GM23338 (cell line): Measurements from ENCODE around the gene KCNK1. TPM values are rescaled to one million over a fixed set of nuclear protein-coding genes. Genes with fewer than 3 reads are reported as not detected.

ENCODE experiments used
- ATAC-seq: fragments of 200-7000 bp; cut with Tn5 transposase; 3 replicates; pipeline ENCODE4 v1.9.1; 2020
- DNase-seq: peaks from one replicate; pipeline ENCODE4 v3.0.0-alpha.2; 2015; ENCODE audit warnings: low spot score
- H2AFZ ChIP-seq: fragments of 200-600 bp; sonication (generic); 2 replicates; pipeline ENCODE4 v1.8.0; 2016; ENCODE audit warnings: antibody characterized with exemption, mild to moderate bottlenecking, moderate library complexity
- H3F3A ChIP-seq: fragments of 200-600 bp; sonication (generic); replicated peaks from 2 replicates; pipeline ENCODE4 v1.8.0; 2017; ENCODE audit warnings: antibody characterized with exemption, mixed run types, low read depth
- H3K27ac ChIP-seq: fragments of 200-600 bp; sonication (generic); 2 replicates; pipeline ENCODE4 v1.6.1; 2016; ENCODE audit warnings: low read depth
- H3K27me3 ChIP-seq: fragments of 200-600 bp; sonication (generic); 2 replicates; pipeline ENCODE4 v1.8.0; 2016; ENCODE audit warnings: mild to moderate bottlenecking, mixed run types, moderate library complexity; ENCODE audit not compliant: insufficient read depth
- H3K36me3 ChIP-seq: fragments of 200-600 bp; sonication (generic); 2 replicates; pipeline ENCODE4 v1.8.0; 2016; ENCODE audit warnings: mild to moderate bottlenecking; ENCODE audit not compliant: insufficient read depth
- H3K4me1 ChIP-seq: fragments of 200-600 bp; sonication (generic); 2 replicates; pipeline ENCODE4 v1.8.0; 2016; ENCODE audit warnings: mild to moderate bottlenecking, moderate library complexity; ENCODE audit not compliant: insufficient read depth
- H3K4me2 ChIP-seq: fragments of 200-600 bp; sonication (generic); 2 replicates; pipeline ENCODE4 v1.7.1; 2017; ENCODE audit warnings: mixed run types
- H3K4me3 ChIP-seq: fragments of 200-600 bp; sonication (generic); 2 replicates; pipeline ENCODE4 v1.6.1; 2016; ENCODE audit warnings: mixed run types
- H3K79me2 ChIP-seq: fragments of 200-600 bp; sonication (generic); replicated peaks from 2 replicates; pipeline ENCODE4 v1.8.0; 2017; ENCODE audit warnings: mild to moderate bottlenecking; ENCODE audit not compliant: insufficient read depth
- H3K9me2 ChIP-seq: fragments of 200-600 bp; sonication (generic); 2 replicates; pipeline ENCODE4 v1.8.0; 2017; ENCODE audit not compliant: insufficient read depth
- H4K20me1 ChIP-seq: fragments of 200-600 bp; sonication (generic); replicated peaks from 2 replicates; pipeline ENCODE4 v1.8.0; 2017; ENCODE audit warnings: mild to moderate bottlenecking; ENCODE audit not compliant: insufficient read depth
- H3K27ac Mint-ChIP-seq: 2 replicates; pipeline ENCODE4 v1.8.0; 2020; ENCODE audit warnings: inconsistent platforms, mild to moderate bottlenecking, moderate library complexity, mixed read lengths
- H3K27me3 Mint-ChIP-seq: 3 replicates; pipeline ENCODE4 v1.8.0; 2022; ENCODE audit warnings: low read depth, mild to moderate bottlenecking, moderate library complexity, mixed read lengths, inconsistent platforms; ENCODE audit not compliant: insufficient read depth, poor library complexity
- H3K36me3 Mint-ChIP-seq: 3 replicates; pipeline ENCODE4 v1.8.0; 2021; ENCODE audit warnings: low read depth, mild to moderate bottlenecking, inconsistent platforms, moderate library complexity, mixed read lengths
- H3K4me1 Mint-ChIP-seq: 3 replicates; pipeline ENCODE4 v1.8.0; 2020; ENCODE audit warnings: mild to moderate bottlenecking, inconsistent platforms, mixed read lengths
- H3K4me3 Mint-ChIP-seq: 3 replicates; pipeline ENCODE4 v1.8.0; 2021; ENCODE audit warnings: moderate library complexity, mild to moderate bottlenecking, inconsistent platforms, mixed read lengths
- H3K9me3 Mint-ChIP-seq: 3 replicates; pipeline ENCODE4 v1.8.0; 2020; ENCODE audit warnings: moderate library complexity, mild to moderate bottlenecking, inconsistent platforms, mixed read lengths
- CREB1 ChIP-seq: fragments of 250-450 bp; sonication (Bioruptor Pico); IDR thresholded peaks from 2 replicates; pipeline ENCODE4 v1.5.0; 2020; ENCODE audit warnings: low read depth, mild to moderate bottlenecking, moderate library complexity
- CTCF ChIP-seq, 2 experiments: fragments of 200-600 bp in 1 of 2; sonication (generic) in 1 of 2; conservative IDR thresholded peaks; 2 replicates each; pipeline versions ENCODE4 v1.5.1 to v1.6.1; 2016 to 2017; ENCODE audit warnings: antibody characterized with exemption in 2 of 2, low read depth in 2 of 2, mild to moderate bottlenecking in 2 of 2, moderate library complexity in 1 of 2
- EZH2 ChIP-seq: fragments of 200-600 bp; sonication (generic); IDR thresholded peaks from one replicate; pipeline ENCODE4 v1.8.0; 2017; ENCODE audit warnings: antibody characterized with exemption, mild to moderate bottlenecking, low read depth; ENCODE audit not compliant: unreplicated experiment
- EZH2phosphoT487 ChIP-seq: fragments of 200-600 bp; sonication (generic); IDR thresholded peaks from one replicate; pipeline ENCODE4 v1.8.1; 2018; ENCODE audit warnings: antibody characterized with exemption; ENCODE audit not compliant: unreplicated experiment
- JUNB ChIP-seq: IDR thresholded peaks from one replicate; pipeline ENCODE4 v1.6.1; 2016; ENCODE audit warnings: antibody characterized with exemption; ENCODE audit not compliant: unreplicated experiment
- NANOG ChIP-seq: IDR thresholded peaks from 2 replicates; pipeline ENCODE4 v1.6.1; 2016; ENCODE audit warnings: antibody characterized with exemption, borderline replicate concordance
- POLR2AphosphoS5 ChIP-seq: IDR thresholded peaks from 2 replicates; pipeline ENCODE4 v1.6.1; 2016; ENCODE audit warnings: antibody characterized with exemption, low read depth
- STAT1 ChIP-seq: IDR thresholded peaks from one replicate; pipeline ENCODE4 v1.6.1; 2016; ENCODE audit warnings: antibody characterized with exemption; ENCODE audit not compliant: unreplicated experiment
- ZNF114 ChIP-seq: fragments of 250-450 bp; sonication (Bioruptor Pico); IDR thresholded peaks from 2 replicates; pipeline ENCODE4 v1.5.0; 2020; ENCODE audit warnings: mild to moderate bottlenecking, moderate library complexity
- ZNF331 ChIP-seq: fragments of 250-450 bp; sonication (Bioruptor Pico); IDR thresholded peaks from 2 replicates; pipeline ENCODE4 v1.5.0; 2020; ENCODE audit warnings: low read depth, mild to moderate bottlenecking, moderate library complexity
- ZNF462 ChIP-seq: fragments of 250-450 bp; sonication (Bioruptor Pico); IDR thresholded peaks from 2 replicates; pipeline ENCODE4 v1.5.0; 2020; ENCODE audit warnings: mild to moderate bottlenecking, moderate library complexity
- polyA plus RNA-seq: library from polyadenylated mRNA; unstranded; fragments of >200 nt; fragmentation: Nextera tagmentation; extraction: Ambion mirVana; gene quantifications from 2 replicates; pipeline ENCODE4 v1.2.1, GENCODE V29; 2016
- total RNA-seq: library from RNA; depleted of rRNA; stranded (reverse); fragments of >200 nt; shearing (Covaris generic); gene quantifications from 2 replicates; pipeline ENCODE4 v1.2.3, GENCODE V29; 2014
- TF ChIP-seq, protein P1 (sequence below): IDR thresholded peaks from 2 replicates; pipeline ENCODE4 v1.6.1; 2016; ENCODE audit warnings: antibody characterized with exemption
- TF ChIP-seq, protein P2 (sequence below): IDR thresholded peaks from one replicate; pipeline ENCODE4 v1.6.1; 2018; ENCODE audit warnings: antibody characterized with exemption; ENCODE audit not compliant: unreplicated experiment

KCNK1 gene
- total and polyA plus RNA-seq, 2 experiments from 2014 or later, result 10.1 to 12.7 TPM

DNA sequence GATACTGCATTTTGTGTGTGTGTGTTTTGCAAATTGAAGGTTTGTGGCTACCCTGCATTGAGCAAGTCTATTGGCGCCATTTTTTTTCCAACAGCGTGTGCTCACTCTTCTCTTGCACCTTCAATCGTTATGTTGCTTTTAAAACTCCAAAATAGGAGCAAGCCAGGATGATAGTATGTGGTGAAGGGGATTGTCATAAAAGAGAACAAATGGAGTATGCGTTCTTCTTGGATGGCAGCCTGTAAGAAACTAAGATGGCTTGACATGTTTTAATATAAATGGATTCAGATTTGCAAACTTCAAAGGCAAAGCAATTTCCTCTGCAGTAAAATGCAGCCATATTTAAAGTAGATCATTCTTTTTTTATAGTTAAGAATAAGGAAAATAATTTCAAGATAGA is 43.2 kb upstream of the KCNK1 start:
- no peak overlapping the region for H2AFZ ChIP-seq
- H3K36me3 ChIP-seq, result no peaks in the 10 kb centered on the region
- H3K4me2 ChIP-seq, result no peak overlapping the region
- Mint-ChIP-seq H3K4me3 (no peak overlapping the region), H3K27ac (no peak overlapping the region), H3K9me3 (0 out of 3 replicates have a peak, but pooled peaks cover under 1% of the 10 kb centered on the region), H3K27me3 (no peaks in the 10 kb centered on the region), H3K4me1 (no peaks in the 10 kb centered on the region), H3K36me3 (no peaks in the 10 kb centered on the region)
- ATAC-seq (no peak), DNase-seq (no peak)
- no peak for TF ChIP-seq CREB1 (CRISPR knock-in tag)
- no peak for TF ChIP-seq EZH2
- TF ChIP-seq ZNF331 (CRISPR knock-in tag), result no peak
- TF ChIP-seq EZH2phosphoT487, result no peak
- TF ChIP-seq, protein P1, sequence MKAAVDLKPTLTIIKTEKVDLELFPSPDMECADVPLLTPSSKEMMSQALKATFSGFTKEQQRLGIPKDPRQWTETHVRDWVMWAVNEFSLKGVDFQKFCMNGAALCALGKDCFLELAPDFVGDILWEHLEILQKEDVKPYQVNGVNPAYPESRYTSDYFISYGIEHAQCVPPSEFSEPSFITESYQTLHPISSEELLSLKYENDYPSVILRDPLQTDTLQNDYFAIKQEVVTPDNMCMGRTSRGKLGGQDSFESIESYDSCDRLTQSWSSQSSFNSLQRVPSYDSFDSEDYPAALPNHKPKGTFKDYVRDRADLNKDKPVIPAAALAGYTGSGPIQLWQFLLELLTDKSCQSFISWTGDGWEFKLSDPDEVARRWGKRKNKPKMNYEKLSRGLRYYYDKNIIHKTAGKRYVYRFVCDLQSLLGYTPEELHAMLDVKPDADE, result no peak
- no peak for TF ChIP-seq ZNF462 (CRISPR knock-in tag)
- no peak for TF ChIP-seq CTCF (conservative IDR thresholded peaks at IDR 0.05; ENCODE audit: low read depth in 2 of 2)
- TF ChIP-seq STAT1, result no peak
- TF ChIP-seq JUNB, result no peak
- no peak for TF ChIP-seq POLR2AphosphoS5
- TF ChIP-seq NANOG, result no peak
- TF ChIP-seq ZNF114 (CRISPR knock-in tag), result no peak
- TF ChIP-seq, protein P2, sequence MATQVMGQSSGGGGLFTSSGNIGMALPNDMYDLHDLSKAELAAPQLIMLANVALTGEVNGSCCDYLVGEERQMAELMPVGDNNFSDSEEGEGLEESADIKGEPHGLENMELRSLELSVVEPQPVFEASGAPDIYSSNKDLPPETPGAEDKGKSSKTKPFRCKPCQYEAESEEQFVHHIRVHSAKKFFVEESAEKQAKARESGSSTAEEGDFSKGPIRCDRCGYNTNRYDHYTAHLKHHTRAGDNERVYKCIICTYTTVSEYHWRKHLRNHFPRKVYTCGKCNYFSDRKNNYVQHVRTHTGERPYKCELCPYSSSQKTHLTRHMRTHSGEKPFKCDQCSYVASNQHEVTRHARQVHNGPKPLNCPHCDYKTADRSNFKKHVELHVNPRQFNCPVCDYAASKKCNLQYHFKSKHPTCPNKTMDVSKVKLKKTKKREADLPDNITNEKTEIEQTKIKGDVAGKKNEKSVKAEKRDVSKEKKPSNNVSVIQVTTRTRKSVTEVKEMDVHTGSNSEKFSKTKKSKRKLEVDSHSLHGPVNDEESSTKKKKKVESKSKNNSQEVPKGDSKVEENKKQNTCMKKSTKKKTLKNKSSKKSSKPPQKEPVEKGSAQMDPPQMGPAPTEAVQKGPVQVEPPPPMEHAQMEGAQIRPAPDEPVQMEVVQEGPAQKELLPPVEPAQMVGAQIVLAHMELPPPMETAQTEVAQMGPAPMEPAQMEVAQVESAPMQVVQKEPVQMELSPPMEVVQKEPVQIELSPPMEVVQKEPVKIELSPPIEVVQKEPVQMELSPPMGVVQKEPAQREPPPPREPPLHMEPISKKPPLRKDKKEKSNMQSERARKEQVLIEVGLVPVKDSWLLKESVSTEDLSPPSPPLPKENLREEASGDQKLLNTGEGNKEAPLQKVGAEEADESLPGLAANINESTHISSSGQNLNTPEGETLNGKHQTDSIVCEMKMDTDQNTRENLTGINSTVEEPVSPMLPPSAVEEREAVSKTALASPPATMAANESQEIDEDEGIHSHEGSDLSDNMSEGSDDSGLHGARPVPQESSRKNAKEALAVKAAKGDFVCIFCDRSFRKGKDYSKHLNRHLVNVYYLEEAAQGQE, result no peak
- H3K27ac ChIP-seq, result no peak overlapping the region
- no peaks in the 10 kb centered on the region for H3K4me1 ChIP-seq
- H3K9me2 ChIP-seq, result no peaks in the 10 kb centered on the region
- H3K27me3 ChIP-seq, result no peaks in the 10 kb centered on the region
- no peak overlapping the region for H3K4me3 ChIP-seq
- no peaks in the 10 kb centered on the region for H3F3A ChIP-seq
- no peaks in the 10 kb centered on the region for H3K79me2 ChIP-seq
- H4K20me1 ChIP-seq, result no peaks in the 10 kb centered on the region
